Measurements from ENCODE around the gene CNNM1.

CNNM1 gene

DNA sequence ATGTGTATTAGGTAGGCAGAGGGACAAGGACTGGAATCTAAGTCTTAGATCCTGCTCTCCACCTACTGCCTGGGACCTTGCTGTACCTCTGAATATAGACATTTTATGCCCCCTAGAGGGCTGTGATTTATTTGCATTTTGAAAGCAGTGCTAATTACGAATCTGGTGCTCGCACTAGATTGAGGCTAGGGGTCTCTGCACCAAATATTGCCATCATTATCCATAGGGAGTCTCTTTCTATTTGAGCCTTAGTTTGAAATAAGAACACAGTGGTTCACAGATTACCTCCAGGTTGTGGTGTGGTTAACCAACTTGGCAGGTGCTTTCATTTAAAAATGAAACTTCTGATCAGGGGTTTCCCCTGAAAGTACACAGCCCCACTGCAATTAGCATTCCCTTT lies 41.8 kb downstream of the CNNM1 start:
- DNase-seq: peak in 1 of 2 experiments; percentile 11
- TF ChIP-seq POLR2A (IDR thresholded peaks at IDR 0.05; ENCODE audit: low read length): no peak
- no peak for TF ChIP-seq GATA1 (IDR thresholded peaks at IDR 0.05; ENCODE audit: low read depth, low read length)

GRCh38 chr10:99372546-99373271 lies 43.6 kb downstream of the CNNM1 start:
- TF ChIP-seq GATA1 (IDR thresholded peaks at IDR 0.05; ENCODE audit: low read depth, low read length): no peak
- no peak for TF ChIP-seq POLR2A (IDR thresholded peaks at IDR 0.05; ENCODE audit: low read length)
- no peak for DNase-seq

GRCh38 chr10:99374526-99374925 lies 45.4 kb downstream of the CNNM1 start:
- no peak for DNase-seq
- TF ChIP-seq POLR2A (IDR thresholded peaks at IDR 0.05; ENCODE audit: low read length): no peak
- TF ChIP-seq GATA1 (IDR thresholded peaks at IDR 0.05; ENCODE audit: low read depth, low read length): no peak

DNA sequence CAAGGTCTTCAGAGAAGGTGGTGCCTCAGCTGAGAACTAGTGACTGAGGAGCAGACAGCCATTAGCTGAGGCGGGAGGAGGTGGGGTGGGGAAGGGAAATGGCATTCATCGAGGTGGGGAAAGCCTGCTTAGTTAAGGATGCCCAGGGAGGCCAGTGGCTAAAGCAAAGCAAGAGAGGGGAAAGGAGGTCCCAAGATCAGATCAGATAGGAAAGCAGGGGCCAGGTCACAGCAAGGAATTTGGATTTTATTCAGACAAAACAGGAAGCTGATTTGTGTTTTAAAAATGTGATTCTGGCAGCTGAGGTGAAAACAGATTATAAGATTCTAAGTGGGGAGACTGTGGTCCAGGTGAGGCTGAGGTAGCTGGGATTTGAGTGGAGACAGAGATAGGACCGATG lies 45.8 kb downstream of the CNNM1 start:
- TF ChIP-seq GATA1 (IDR thresholded peaks at IDR 0.05; ENCODE audit: low read depth, low read length): no peak
- TF ChIP-seq POLR2A (IDR thresholded peaks at IDR 0.05; ENCODE audit: low read length): no peak
- no peak for DNase-seq

DNA sequence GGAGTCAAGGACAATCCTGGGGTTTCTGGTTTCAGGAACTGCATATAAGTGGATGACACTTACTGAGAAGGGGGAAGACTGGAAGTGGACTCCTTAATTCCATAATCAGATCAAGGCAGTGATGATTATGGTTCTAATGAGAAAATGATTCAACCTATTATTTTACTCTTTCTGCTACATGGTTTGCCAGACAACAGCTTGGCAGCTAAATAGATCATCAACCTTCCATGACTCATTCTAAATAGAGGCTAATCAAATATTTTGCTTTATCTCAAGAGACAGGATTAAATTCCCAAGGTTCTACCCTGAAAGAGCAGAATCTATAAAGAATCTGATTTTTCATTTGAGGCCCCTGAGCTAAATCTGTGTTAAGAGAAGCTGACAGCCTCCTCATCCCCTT lies 46.3 kb downstream of the CNNM1 start:
- DNase-seq: no peak
- TF ChIP-seq GATA1 (IDR thresholded peaks at IDR 0.05; ENCODE audit: low read depth, low read length) (no peak), POLR2A (IDR thresholded peaks at IDR 0.05; ENCODE audit: low read length) (no peak)

DNA sequence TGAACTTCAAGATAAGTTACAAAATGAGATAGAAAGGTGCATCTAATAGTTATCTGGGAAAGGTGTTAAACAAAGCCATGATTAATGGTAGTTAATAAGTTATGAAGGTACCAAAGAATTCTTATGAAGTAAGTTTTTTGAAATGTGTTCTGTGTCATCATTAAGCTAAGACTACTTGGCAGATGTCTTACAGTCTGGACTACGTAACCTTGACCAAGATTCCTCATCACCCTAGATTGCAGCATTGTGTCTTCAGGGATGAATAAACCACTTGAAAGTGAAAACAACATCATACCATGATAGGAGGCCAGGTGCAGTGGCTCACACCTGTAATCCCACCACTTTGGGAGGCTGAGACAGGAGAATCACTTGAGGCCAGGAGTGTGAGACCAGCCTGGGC lies 53.0 kb downstream of the CNNM1 start:
- TF ChIP-seq GATA1 (IDR thresholded peaks at IDR 0.05; ENCODE audit: low read depth, low read length): no peak
- no peak for TF ChIP-seq POLR2A (IDR thresholded peaks at IDR 0.05; ENCODE audit: low read length)
- no peak for DNase-seq

DNA sequence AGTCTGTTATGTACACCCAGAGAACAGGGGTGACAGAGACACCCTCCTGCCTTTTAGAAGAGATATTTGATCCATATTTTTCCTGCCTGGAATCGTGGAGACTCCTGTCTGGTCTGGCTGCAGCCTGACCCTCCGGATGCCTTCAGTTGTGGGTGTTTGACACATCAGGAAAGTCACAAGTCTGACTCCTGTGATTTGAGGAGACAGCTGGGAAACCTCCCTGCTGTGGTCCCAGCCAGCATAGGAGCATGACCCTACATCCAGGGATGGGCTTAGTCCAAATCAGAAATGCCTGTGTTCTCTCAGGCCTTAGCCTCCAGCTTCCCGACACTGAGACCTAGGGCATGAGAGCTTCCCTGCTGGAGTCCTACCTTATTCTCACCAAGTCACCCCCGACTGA lies 57.9 kb downstream of the CNNM1 start:
- TF ChIP-seq GATA1 (IDR thresholded peaks at IDR 0.05; ENCODE audit: low read depth, low read length) (no peak), POLR2A (IDR thresholded peaks at IDR 0.05; ENCODE audit: low read length) (no peak)
- DNase-seq: no peak

- no peak for DNase-seq
- no peak for TF ChIP-seq POLR2A (IDR thresholded peaks at IDR 0.05; ENCODE audit: low read length)
- TF ChIP-seq GATA1 (IDR thresholded peaks at IDR 0.05; ENCODE audit: low read depth, low read length): no peak
These were observed 58.4 kb downstream of the CNNM1 start for GRCh38 chr10:99387541-99387940.

DNA sequence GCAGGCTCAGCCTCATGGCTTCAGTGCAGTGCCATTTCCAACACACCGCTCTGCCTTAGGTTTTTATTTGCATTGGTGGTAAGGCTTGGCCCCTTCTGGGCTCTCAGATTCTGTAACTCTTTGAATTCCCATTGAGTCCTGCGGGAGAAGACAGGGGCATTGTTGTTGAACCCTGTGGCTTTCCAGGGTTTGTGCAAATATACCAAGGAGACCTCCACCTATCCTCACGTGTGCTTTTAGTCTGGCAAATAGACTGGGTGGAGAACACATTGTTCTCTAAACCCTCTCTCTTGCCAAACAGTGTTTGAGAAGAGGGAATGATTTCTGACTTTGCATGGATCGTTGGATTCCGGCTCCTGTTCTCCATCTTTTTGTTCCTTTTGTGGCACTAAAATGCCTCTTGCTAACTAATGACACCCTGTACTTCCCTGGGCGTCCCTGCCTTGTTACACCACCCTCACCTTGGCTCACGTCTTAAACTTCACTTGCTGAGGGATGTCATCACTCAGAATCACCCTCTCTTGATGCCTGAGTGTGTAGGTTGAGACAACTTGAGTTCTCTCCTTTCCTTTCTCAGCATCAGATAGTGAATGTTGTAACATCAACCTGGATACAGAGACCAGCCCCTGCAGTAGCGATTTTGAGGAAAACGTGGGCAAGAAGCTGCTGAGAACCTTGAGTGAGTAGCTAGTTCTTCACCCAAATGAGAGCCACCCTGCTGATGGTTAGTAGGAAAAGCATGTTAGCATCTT lies 60.7 kb downstream of the CNNM1 start:
- TF ChIP-seq POLR2A (IDR thresholded peaks at IDR 0.05; ENCODE audit: low read length) (no peak), GATA1 (IDR thresholded peaks at IDR 0.05; ENCODE audit: low read depth, low read length) (no peak)
- no peak for DNase-seq

DNA sequence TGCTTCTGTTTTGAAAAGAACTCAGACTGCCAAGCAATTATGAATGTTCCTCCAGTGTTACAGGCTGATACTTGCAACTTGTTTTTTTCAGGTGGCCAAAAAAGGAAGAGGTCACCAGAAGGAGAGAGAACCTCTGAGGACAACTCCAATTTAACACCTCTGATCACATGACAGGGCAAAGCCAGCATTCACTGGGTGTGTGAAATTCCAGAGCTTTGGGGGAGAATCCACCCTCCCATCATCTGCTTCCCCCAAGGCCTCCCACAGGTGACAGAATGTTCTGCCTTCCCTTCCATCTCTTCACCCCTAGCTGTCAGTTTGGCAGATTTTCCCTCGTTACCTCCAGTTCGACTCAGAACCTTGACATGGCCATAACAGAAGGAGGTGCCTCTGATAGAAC lies 62.2 kb downstream of the CNNM1 start:
- DNase-seq: no peak
- TF ChIP-seq GATA1 (IDR thresholded peaks at IDR 0.05; ENCODE audit: low read depth, low read length): no peak
- no peak for TF ChIP-seq POLR2A (IDR thresholded peaks at IDR 0.05; ENCODE audit: low read length)

DNA sequence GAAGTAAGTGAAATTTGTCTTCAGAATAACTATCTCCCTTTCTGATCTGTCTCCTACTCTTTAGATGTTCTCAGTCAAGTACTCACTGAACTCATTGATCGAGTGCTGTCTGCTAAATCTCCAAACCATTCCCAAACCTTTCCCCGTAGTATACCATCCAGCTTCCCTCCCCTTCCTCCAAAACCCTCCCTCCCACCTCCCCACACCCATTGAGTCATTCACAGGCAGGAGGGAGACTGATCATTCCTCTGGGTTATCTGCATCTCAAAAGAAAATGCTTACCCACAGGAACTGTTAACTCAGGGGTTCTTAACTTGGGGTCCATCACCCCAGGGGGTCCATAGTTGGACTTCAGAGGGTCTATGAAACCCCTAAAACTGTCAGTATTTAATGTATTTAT lies 63.9 kb downstream of the CNNM1 start:
- peak in 1 of 2 experiments; percentile 35 for DNase-seq
- TF ChIP-seq GATA1 (IDR thresholded peaks at IDR 0.05; ENCODE audit: low read depth, low read length) (no peak), POLR2A (IDR thresholded peaks at IDR 0.05; ENCODE audit: low read length) (no peak)

GRCh38 chr10:99393683-99394082 lies 64.5 kb downstream of the CNNM1 start:
- no peak for TF ChIP-seq GATA1 (IDR thresholded peaks at IDR 0.05; ENCODE audit: low read depth, low read length)
- no peak for TF ChIP-seq POLR2A (IDR thresholded peaks at IDR 0.05; ENCODE audit: low read length)
- peak in 1 of 2 experiments; percentile 10 for DNase-seq

- no peak for DNase-seq
- TF ChIP-seq POLR2A (IDR thresholded peaks at IDR 0.05; ENCODE audit: low read length) (no peak), GATA1 (IDR thresholded peaks at IDR 0.05; ENCODE audit: low read depth, low read length) (no peak)
These were observed 65.1 kb downstream of the CNNM1 start for GRCh38 chr10:99394256-99394655.

DNA sequence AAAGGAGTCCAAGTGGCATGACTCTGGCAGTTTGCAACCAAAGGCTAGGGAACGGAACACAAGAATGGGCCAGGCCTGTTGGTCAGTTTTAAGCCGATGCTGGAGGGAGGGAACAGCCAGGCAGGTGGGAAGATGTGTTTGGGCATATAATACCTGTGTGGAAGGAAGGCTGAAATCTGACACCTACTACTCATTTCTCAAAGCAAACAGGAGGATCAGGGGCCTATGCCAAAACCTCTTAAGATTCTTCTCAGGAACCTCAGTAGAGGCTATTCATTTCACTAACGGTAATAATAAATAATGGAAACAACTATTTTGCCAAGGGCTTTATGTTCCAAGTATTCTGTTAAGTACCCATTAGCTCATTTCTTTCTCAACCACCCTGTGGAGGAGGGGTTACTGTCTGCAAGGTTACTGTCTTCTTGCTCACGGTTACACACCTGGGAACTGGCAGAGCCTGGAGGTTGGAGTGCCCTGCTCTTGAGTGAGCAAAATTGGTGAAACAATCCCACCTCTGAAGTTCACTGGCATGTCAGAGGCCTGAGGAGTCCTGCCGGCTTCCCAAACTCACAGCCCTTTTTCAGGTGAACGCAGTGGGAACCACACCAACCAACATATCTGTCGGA lies 65.7 kb downstream of the CNNM1 start:
- no peak for DNase-seq
- TF ChIP-seq GATA1 (IDR thresholded peaks at IDR 0.05; ENCODE audit: low read depth, low read length): no peak
- TF ChIP-seq POLR2A (IDR thresholded peaks at IDR 0.05; ENCODE audit: low read length): no peak

Data from erythroblast (primary cell).